ENCODE data around the gene GPX5.
"Not testable (repeated sequence)": the region's sequence is repeated elsewhere in the genome, so short reads cannot be mapped to it uniquely, and the experiment has no call there.

The GPX5 gene

DNA sequence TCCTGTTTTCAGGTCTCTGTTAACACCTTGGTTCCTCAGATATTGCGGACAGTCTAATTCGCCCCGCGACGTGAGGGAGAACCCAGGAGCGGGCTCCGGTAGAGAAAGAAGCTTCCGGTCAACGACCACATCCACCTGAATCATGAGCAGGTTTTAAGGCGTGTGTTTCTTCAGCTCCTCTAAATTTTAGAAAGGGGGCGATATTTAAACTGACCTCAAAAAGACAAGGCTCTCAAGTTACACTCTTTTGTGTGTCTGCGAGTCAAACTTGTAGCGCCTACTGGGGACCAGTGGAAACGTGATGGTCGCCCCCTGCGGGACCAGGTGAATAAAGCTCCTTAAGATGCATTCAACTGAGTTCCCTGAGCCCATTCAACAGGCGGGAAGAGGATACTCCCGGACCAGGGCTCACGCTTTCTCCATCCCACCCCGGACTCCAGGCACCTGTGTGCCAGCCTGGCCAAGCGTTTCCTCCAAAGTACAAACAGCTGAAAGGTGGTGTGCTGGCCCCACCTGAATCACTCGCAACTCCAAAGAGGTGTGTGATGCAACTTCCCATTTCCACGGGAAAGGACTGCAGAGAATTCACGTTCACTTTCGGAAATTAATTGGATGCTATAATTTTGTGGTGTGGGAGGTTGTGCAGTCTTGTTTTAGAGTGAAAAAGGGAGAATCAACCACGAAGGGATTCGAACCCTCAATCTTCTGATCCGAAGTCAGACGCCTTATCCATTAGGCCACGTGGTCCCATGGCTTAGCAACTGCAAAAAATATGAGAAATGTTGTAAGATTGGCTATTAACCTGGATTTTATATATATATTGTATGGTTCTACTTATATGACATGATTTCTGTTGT, 17.0 kb downstream of the GPX5 start:
- 5 to 7% methylated on average over 12 to 24 of the region's 30 CpGs for WGBS, 2 experiments (ENCODE audit: insufficient coverage in 2 of 2)
- Histone ChIP-seq H3K36me3 (ENCODE audit: control insufficient read depth, insufficient read depth, low read length) (no peaks in the 10 kb centered on the region), H3K27ac (ENCODE audit: low read depth, low read length, severe bottlenecking) (no peak overlapping the region), H3K9me3 (ENCODE audit: control insufficient read depth, low read length) (no peaks in the 10 kb centered on the region), H3K4me1 (ENCODE audit: control insufficient read depth, insufficient read depth, low read length, poor library complexity, severe bottlenecking) (no peaks in the 10 kb centered on the region), H3K4me3 (ENCODE audit: extremely low read depth, insufficient read depth, low read length, poor library complexity, severe bottlenecking) (peak overlapping the region; percentile 42)

DNA sequence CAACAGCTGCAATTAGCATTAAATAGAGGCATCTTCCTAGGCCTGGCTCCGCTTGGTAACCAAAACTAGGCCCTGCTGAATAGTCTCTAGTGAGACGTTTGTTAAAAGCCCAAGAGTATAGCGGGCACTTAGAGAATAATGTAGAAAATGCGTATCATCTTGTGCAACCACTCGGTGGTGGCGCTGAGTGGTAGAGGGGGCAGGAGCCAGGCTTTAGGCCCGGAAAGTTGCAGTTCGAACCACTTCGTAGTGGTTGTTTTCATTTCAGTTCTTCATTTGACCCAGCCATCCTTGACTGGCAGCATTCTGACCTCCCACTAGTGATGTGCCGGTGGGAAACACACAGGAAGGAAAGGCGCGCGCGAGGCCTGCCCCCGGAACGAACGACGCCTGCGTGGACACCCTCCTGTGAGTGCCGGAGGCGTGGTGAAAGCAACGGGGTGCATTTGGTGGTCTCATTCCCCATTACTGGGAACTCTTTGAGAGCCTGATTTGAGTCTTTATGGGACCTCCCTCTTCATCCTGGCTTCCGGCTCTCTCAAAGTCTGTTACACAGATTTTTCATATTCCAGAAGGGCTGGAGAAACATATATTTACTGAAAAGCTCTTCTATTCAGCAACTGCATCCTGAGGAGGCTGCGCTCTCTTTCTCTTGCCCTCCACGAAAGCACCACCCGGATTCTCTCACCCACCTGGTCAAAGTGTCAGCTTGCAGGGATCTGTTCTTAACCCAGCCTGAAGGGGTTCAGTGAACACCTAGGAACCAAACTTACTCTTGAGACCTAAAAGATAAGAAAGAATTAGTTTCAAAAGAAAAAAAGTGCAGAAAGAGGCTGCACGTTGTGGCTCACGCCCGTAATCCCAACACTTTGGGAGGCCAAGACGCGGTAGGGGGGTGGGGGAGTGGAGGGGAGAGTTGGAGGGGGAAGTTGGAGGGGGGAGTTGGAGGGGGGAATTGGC, 18.2 kb downstream of the GPX5 start:
- H3K4me3 ChIP-seq (ENCODE audit: extremely low read depth, insufficient read depth, low read length, poor library complexity, severe bottlenecking) = peak overlapping the region; percentile 42
- no peaks in the 10 kb centered on the region for H3K9me3 ChIP-seq (ENCODE audit: control insufficient read depth, low read length)
- H3K36me3 ChIP-seq (ENCODE audit: control insufficient read depth, insufficient read depth, low read length) = no peaks in the 10 kb centered on the region
- 10 to 15% methylated on average over 12 to 22 of the region's 31 CpGs for WGBS, 2 experiments (ENCODE audit: insufficient coverage in 2 of 2)
- peak overlapping the region; percentile 60 for H3K27ac ChIP-seq (ENCODE audit: low read depth, low read length, severe bottlenecking)
- no peaks in the 10 kb centered on the region for H3K4me1 ChIP-seq (ENCODE audit: control insufficient read depth, insufficient read depth, low read length, poor library complexity, severe bottlenecking)

DNA sequence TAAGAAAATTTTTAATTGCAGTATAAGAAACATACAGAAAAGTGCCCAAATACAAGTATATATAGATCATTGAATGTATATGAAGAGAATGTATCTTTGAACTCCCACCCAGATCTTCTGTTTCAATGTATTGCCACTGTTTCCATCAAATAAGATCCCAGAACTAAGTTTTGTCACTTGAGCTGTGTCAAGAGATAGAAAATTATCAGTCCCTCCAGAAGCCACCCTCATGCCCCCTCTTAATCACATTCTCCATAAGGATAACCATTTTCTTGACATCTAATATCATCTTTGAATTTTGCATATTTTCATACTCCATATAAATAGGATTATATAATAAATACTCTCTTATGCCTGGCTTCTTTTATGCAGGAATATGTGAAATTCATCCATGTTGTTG, 20.3 kb downstream of the GPX5 start:
- Histone ChIP-seq H3K27ac (ENCODE audit: low read depth, low read length, severe bottlenecking) (no peak overlapping the region), H3K36me3 (ENCODE audit: control insufficient read depth, insufficient read depth, low read length) (no peaks in the 10 kb centered on the region), H3K4me3 (ENCODE audit: extremely low read depth, insufficient read depth, low read length, poor library complexity, severe bottlenecking) (no peak overlapping the region), H3K4me1 (ENCODE audit: control insufficient read depth, insufficient read depth, low read length, poor library complexity, severe bottlenecking) (no peaks in the 10 kb centered on the region), H3K9me3 (ENCODE audit: control insufficient read depth, low read length) (no peaks in the 10 kb centered on the region)

DNA sequence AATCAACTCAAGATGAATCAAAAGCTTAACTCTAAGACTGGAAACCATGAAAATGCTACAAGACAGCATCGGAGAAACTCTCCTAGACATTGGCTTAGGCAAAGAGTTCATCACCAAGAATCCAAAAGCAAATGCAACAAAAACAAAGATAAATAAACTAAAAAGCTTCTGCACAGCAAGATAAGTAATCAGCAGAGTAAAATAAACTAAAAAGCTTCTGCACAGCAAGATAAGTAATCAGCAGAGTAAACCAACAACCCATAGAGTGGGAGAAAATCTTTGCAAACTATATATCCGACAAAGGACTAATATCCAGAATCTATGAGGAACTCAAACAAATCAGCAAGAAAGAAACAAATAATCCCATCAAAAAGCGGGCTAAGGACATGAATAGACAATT, 21.3 kb downstream of the GPX5 start:
- H3K4me1 ChIP-seq (ENCODE audit: control insufficient read depth, insufficient read depth, low read length, poor library complexity, severe bottlenecking); H3K4me3 ChIP-seq (ENCODE audit: extremely low read depth, insufficient read depth, low read length, poor library complexity, severe bottlenecking); H3K36me3 ChIP-seq (ENCODE audit: control insufficient read depth, insufficient read depth, low read length); H3K9me3 ChIP-seq (ENCODE audit: control insufficient read depth, low read length); H3K27ac ChIP-seq (ENCODE audit: low read depth, low read length, severe bottlenecking): not testable (repeated sequence)
- WGBS, 2 experiments (ENCODE audit: insufficient coverage in 2 of 2) = 80 to 100% methylated on average over 1 of the region's 3 CpGs

DNA sequence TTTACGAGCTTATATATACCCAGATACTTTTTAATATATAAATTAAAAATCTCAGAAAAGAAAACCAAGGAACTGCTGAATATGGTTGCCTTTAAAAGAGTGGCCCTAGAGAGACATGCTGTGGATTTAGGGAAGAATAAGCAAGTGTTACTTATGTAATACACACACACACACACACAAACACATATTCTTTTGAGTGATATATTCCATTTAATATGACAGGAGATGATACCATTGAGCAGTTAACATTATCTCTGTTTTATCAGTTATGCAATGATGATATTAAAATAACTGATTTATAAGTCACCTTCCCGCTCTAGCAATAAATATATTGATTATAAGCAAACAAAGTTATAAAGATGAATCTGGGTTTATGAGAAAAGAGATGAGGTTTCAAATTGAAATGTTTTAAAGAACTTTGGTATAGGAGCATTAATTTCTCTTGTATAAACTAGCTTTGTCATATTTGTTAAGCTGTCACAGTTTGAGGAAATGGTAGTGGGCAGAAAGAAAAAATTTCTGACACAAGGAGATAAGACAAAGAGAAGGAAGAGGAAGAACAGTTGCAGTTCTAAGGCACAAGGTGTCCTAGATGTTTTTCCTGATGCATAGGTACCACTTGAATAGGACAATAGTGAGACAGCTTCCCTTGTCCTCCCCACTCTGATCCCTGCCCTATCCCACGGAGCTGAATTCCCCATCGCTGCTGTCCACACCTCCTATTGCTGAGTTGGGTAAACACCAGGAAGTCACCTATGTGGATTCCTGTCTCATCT, 26.4 kb downstream of the GPX5 start:
- H3K4me1 ChIP-seq (ENCODE audit: control insufficient read depth, insufficient read depth, low read length, poor library complexity, severe bottlenecking) = no peaks in the 10 kb centered on the region

GRCh38 chr6:28553384-28553985, 27.8 kb downstream of the GPX5 start:
- Histone ChIP-seq H3K9me3 (ENCODE audit: control insufficient read depth, low read length) (no peaks in the 10 kb centered on the region), H3K4me1 (ENCODE audit: control insufficient read depth, insufficient read depth, low read length, poor library complexity, severe bottlenecking) (no peaks in the 10 kb centered on the region), H3K27ac (ENCODE audit: low read depth, low read length, severe bottlenecking) (no peak overlapping the region), H3K36me3 (ENCODE audit: control insufficient read depth, insufficient read depth, low read length) (no peaks in the 10 kb centered on the region), H3K4me3 (ENCODE audit: extremely low read depth, insufficient read depth, low read length, poor library complexity, severe bottlenecking) (no peak overlapping the region)
- 73 to 89% methylated on average over 7 to 8 of the region's 8 CpGs for WGBS, 2 experiments (ENCODE audit: insufficient coverage in 2 of 2)

More for the DNA sequence above, 26.4 kb downstream of the GPX5 start:
- Histone ChIP-seq H3K4me3 (ENCODE audit: extremely low read depth, insufficient read depth, low read length, poor library complexity, severe bottlenecking) (no peak overlapping the region), H3K9me3 (ENCODE audit: control insufficient read depth, low read length) (no peaks in the 10 kb centered on the region), H3K36me3 (ENCODE audit: control insufficient read depth, insufficient read depth, low read length) (no peaks in the 10 kb centered on the region), H3K27ac (ENCODE audit: low read depth, low read length, severe bottlenecking) (no peak overlapping the region)
- 80% methylated on average over 2 of the region's 4 CpGs; no CpG with 5 or more reads in 1 of the 2 experiments for WGBS, 2 experiments (ENCODE audit: insufficient coverage in 2 of 2)

- Histone ChIP-seq H3K36me3 (ENCODE audit: control insufficient read depth, insufficient read depth, low read length) (no peaks in the 10 kb centered on the region), H3K4me3 (ENCODE audit: extremely low read depth, insufficient read depth, low read length, poor library complexity, severe bottlenecking) (no peak overlapping the region), H3K9me3 (ENCODE audit: control insufficient read depth, low read length) (no peaks in the 10 kb centered on the region), H3K27ac (ENCODE audit: low read depth, low read length, severe bottlenecking) (no peak overlapping the region), H3K4me1 (ENCODE audit: control insufficient read depth, insufficient read depth, low read length, poor library complexity, severe bottlenecking) (no peaks in the 10 kb centered on the region)
- WGBS, 2 experiments (ENCODE audit: insufficient coverage in 2 of 2) = 76 to 84% methylated on average over 23 to 24 of the region's 25 CpGs
Measured at GRCh38 chr6:28553986-28554881, 28.6 kb downstream of the GPX5 start.

- no peaks in the 10 kb centered on the region for H3K9me3 ChIP-seq (ENCODE audit: control insufficient read depth, low read length)
- 40 to 80% methylated on average over 1 of the region's 2 CpGs for WGBS, 2 experiments (ENCODE audit: insufficient coverage in 2 of 2)
- H3K27ac ChIP-seq (ENCODE audit: low read depth, low read length, severe bottlenecking) = no peak overlapping the region
- H3K4me3 ChIP-seq (ENCODE audit: extremely low read depth, insufficient read depth, low read length, poor library complexity, severe bottlenecking) = no peak overlapping the region
- H3K36me3 ChIP-seq (ENCODE audit: control insufficient read depth, insufficient read depth, low read length) = no peaks in the 10 kb centered on the region
- no peaks in the 10 kb centered on the region for H3K4me1 ChIP-seq (ENCODE audit: control insufficient read depth, insufficient read depth, low read length, poor library complexity, severe bottlenecking)
Measured at GRCh38 chr6:28555136-28555535, 29.5 kb downstream of the GPX5 start.

DNA sequence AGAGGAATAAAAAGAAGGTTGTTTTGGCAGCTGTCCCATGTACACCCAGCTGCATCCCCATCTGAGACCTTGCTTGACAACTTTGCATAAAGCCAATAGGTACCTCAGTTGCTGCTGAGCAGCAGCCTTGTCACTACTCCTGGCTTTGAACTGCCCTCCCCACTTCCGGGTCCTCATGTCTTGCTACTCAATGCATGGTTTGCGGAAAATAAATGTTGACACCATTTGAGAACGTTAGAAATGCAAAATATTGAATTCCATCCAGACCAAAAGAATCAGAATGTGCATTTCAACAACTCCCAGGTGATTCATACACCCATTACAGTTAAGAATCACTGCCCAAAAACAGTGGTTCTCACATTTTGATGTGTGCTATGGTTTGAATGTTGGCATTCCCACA, 32.9 kb downstream of the GPX5 start:
- WGBS, 2 experiments (ENCODE audit: insufficient coverage in 2 of 2) = 20 to 87% methylated on average over 1 to 3 of the region's 3 CpGs
- Histone ChIP-seq H3K36me3 (ENCODE audit: control insufficient read depth, insufficient read depth, low read length) (no peaks in the 10 kb centered on the region), H3K4me3 (ENCODE audit: extremely low read depth, insufficient read depth, low read length, poor library complexity, severe bottlenecking) (no peak overlapping the region), H3K27ac (ENCODE audit: low read depth, low read length, severe bottlenecking) (no peak overlapping the region), H3K9me3 (ENCODE audit: control insufficient read depth, low read length) (no peaks in the 10 kb centered on the region), H3K4me1 (ENCODE audit: control insufficient read depth, insufficient read depth, low read length, poor library complexity, severe bottlenecking) (no peaks in the 10 kb centered on the region)
